ENCODE measurements around the gene GALNT11. TPM values are rescaled to one million over a fixed set of nuclear protein-coding genes. Genes with fewer than 3 reads are reported as not detected.
"Not testable (repeated sequence)": the region's sequence is repeated elsewhere in the genome, so short reads cannot be mapped to it uniquely, and the experiment has no call there.

Gene GALNT11
- total and polyA plus RNA-seq, 9 of the 15 experiments (the other 6 are each of a cell fraction or from before 2014, with no cell fraction given), result 8.2 to 59.5 (median 36.5) TPM

DNA sequence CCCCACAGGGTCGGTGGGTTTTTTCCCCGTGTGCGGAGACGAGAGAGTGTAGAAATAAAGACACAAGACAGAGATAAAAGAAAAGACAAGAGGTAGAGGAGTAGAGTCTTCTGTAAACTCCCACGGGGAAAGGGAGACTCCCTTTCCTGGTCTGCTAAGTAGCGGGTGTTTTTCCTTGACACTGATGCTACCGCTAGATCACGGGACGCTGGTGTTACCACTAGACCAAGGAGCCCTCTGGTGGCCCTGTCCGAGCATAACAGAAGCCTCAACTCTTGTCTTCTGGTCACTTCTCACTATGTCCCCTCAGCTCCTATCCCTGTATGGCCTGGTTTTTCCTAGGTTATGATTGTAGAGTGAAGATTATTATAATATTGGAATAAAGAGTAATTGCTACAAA, 4.6 kb downstream of the GALNT11 start (continued):
- TF ChIP-seq, protein P1, sequence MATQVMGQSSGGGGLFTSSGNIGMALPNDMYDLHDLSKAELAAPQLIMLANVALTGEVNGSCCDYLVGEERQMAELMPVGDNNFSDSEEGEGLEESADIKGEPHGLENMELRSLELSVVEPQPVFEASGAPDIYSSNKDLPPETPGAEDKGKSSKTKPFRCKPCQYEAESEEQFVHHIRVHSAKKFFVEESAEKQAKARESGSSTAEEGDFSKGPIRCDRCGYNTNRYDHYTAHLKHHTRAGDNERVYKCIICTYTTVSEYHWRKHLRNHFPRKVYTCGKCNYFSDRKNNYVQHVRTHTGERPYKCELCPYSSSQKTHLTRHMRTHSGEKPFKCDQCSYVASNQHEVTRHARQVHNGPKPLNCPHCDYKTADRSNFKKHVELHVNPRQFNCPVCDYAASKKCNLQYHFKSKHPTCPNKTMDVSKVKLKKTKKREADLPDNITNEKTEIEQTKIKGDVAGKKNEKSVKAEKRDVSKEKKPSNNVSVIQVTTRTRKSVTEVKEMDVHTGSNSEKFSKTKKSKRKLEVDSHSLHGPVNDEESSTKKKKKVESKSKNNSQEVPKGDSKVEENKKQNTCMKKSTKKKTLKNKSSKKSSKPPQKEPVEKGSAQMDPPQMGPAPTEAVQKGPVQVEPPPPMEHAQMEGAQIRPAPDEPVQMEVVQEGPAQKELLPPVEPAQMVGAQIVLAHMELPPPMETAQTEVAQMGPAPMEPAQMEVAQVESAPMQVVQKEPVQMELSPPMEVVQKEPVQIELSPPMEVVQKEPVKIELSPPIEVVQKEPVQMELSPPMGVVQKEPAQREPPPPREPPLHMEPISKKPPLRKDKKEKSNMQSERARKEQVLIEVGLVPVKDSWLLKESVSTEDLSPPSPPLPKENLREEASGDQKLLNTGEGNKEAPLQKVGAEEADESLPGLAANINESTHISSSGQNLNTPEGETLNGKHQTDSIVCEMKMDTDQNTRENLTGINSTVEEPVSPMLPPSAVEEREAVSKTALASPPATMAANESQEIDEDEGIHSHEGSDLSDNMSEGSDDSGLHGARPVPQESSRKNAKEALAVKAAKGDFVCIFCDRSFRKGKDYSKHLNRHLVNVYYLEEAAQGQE (IDR thresholded peaks at IDR 0.05; ENCODE audit: borderline replicate concordance), result peak; percentile 81
- TF ChIP-seq, protein P1 (CRISPR knock-in tag; IDR thresholded peaks at IDR 0.05; ENCODE audit: low read depth), result not testable (repeated sequence)
- peak in 1 of 2 experiments; percentile 52; a peak in 1 of 4 replicates for TF ChIP-seq RCOR1 (IDR thresholded peaks at IDR 0.05; ENCODE audit: borderline replicate concordance in 1 of 2, low read depth in 2 of 2, low read length in 2 of 2)
- 0 out of 4 replicates have a peak, but pooled peaks of 1 of the 2 experiments have one; percentile 35 for TF ChIP-seq TEAD1 (CRISPR knock-in tag; IDR thresholded peaks at IDR 0.05)
- TF ChIP-seq FOXK2 (conservative IDR thresholded peaks at IDR 0.05 in 1 of 2, IDR thresholded peaks at IDR 0.05 in 1 of 2; ENCODE audit: low read depth in 2 of 2), result peak; percentile 43 to 80; a peak in 2 of 4 replicates
- TF ChIP-seq, protein P2, sequence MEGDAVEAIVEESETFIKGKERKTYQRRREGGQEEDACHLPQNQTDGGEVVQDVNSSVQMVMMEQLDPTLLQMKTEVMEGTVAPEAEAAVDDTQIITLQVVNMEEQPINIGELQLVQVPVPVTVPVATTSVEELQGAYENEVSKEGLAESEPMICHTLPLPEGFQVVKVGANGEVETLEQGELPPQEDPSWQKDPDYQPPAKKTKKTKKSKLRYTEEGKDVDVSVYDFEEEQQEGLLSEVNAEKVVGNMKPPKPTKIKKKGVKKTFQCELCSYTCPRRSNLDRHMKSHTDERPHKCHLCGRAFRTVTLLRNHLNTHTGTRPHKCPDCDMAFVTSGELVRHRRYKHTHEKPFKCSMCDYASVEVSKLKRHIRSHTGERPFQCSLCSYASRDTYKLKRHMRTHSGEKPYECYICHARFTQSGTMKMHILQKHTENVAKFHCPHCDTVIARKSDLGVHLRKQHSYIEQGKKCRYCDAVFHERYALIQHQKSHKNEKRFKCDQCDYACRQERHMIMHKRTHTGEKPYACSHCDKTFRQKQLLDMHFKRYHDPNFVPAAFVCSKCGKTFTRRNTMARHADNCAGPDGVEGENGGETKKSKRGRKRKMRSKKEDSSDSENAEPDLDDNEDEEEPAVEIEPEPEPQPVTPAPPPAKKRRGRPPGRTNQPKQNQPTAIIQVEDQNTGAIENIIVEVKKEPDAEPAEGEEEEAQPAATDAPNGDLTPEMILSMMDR (IDR thresholded peaks at IDR 0.05 in 2 of 3, conservative IDR thresholded peaks at IDR 0.05 in 1 of 3; ENCODE audit: insufficient read depth in 2 of 3, low read depth in 1 of 3, low read length in 3 of 3), result peak; percentile 74 to 85 (median 82)
- TF ChIP-seq RAD51 (IDR thresholded peaks at IDR 0.05; ENCODE audit: borderline replicate concordance, low read depth), result peak; percentile 44; the same call in 1 of the 2 replicates
- peak; percentile 42; the same call in 1 of the 2 replicates for TF ChIP-seq L3MBTL2 (IDR thresholded peaks at IDR 0.05)
- peak; percentile 29; the same call in 1 of the 2 replicates for TF ChIP-seq EHMT2 (IDR thresholded peaks at IDR 0.05)
- TF ChIP-seq TRIM28 (IDR thresholded peaks at IDR 0.05), result 0 out of 2 replicates have a peak, but pooled peaks have one; percentile 30
- TF ChIP-seq, protein P3, sequence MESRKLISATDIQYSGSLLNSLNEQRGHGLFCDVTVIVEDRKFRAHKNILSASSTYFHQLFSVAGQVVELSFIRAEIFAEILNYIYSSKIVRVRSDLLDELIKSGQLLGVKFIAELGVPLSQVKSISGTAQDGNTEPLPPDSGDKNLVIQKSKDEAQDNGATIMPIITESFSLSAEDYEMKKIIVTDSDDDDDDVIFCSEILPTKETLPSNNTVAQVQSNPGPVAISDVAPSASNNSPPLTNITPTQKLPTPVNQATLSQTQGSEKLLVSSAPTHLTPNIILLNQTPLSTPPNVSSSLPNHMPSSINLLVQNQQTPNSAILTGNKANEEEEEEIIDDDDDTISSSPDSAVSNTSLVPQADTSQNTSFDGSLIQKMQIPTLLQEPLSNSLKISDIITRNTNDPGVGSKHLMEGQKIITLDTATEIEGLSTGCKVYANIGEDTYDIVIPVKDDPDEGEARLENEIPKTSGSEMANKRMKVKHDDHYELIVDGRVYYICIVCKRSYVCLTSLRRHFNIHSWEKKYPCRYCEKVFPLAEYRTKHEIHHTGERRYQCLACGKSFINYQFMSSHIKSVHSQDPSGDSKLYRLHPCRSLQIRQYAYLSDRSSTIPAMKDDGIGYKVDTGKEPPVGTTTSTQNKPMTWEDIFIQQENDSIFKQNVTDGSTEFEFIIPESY (CRISPR knock-in tag; IDR thresholded peaks at IDR 0.05), result peak; percentile 94
- peak; percentile 78 for TF ChIP-seq SMC3 (conservative IDR thresholded peaks at IDR 0.05; ENCODE audit: insufficient read depth, low read depth, low read length)
- peak; percentile 58 for TF ChIP-seq ARID2 (IDR thresholded peaks at IDR 0.05)
- TF ChIP-seq BHLHE40 (IDR thresholded peaks at IDR 0.05; ENCODE audit: low read length), result peak; percentile 91
- 0 out of 2 replicates have a peak, but pooled peaks have one; percentile 10 for TF ChIP-seq RFX1 (IDR thresholded peaks at IDR 0.05)
